ENCODE data around the gene POR. TPM values are rescaled to one million over a fixed set of nuclear protein-coding genes. Genes with fewer than 3 reads are reported as not detected.

The POR gene
- total RNA-seq, 1 experiment from 2014 or later, result 168 TPM

DNA sequence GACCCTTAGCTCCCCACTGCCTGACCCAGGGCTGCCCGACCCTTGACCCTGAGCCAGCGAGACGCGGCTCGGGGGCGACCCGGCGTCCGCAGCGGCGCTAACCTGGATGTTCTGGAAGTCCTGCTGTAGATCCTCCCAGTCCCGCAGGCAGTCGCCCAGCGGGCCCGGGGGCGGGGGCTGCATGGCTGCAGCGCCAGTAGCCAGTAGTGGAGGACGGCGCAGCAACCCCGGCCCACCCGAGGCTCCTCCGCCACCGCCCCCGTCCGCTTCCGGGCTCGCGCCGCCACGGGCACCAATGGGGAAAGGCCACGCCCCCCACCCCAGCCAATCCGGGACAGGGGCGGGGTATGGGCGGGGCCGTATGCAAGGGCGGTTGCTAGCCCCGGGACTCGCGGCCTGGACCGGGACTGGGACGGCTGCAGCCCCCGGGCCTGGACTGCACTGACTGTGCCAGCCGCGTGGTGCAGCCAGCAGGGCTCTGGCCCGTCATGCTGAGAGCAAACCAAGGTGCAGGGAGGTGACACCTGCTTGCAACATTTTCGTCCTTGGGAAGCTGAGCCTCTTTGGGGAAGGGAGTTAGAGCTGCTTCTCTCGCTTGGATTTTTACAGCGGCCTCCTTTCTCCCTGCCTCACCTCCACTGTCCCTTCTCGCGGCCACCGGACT, 79.6 kb downstream of the POR start, which contains the start of gene TMEM120A:
TSS of gene TMEM120A (minus strand) at position 208 of the 664 bp plus-strand sequence. CDS start at position 183, 25 bp downstream.
- ATAC-seq (peak; percentile 95), DNase-seq (ENCODE audit: low read depth, low spot score) (peak; percentile 30)
- Histone ChIP-seq H3K4me3 (ENCODE audit: low read depth in 2 of 2, low read length in 2 of 2) (peak within 1 kb of the TSS; percentile 77 to 88), H3K27ac (ENCODE audit: low read length) (peak within 1 kb of the TSS; percentile 87), H3K27me3 (ENCODE audit: control insufficient read depth, insufficient read depth, low read length) (no peaks in the 10 kb centered on the region), H3K36me3 (ENCODE audit: control insufficient read depth, insufficient read depth, low read length) (no peaks in the 10 kb centered on the region), H3K4me1 (ENCODE audit: control insufficient read depth, insufficient read depth, low read length) (peaks cover 22% of the 10 kb centered on the region), H3K9me3 (ENCODE audit: control insufficient read depth, insufficient read depth, low read depth, low read length) (no peaks in the 10 kb centered on the region)
- intact Hi-C loops (cut with micrococcal nuclease; ENCODE audit: unreplicated experiment), result loop anchor here (10.0 kb wide), 1 partner anchor 120 kb away; the partner anchor contains the start of gene RHBDD2
- POLR2A ChIA-PET, result interaction anchor here (0.6 kb wide), 1 partner anchor 75 kb away, joined by 3 read pairs; no protein-coding TSS in a partner anchor
- in situ Hi-C loops (cut with HindIII; ENCODE audit: low pct_unique_long_range_greater_than_20kb, low sequenced_read_pairs), result no loop called here
- no TSS peak for BruUV-seq (replicated peaks)
- CTCF ChIA-PET, result no interaction called here
- peak; percentile 88; the same call in 1 of the 2 replicates for TF ChIP-seq SIN3A (IDR thresholded peaks at IDR 0.05; ENCODE audit: borderline replicate concordance, insufficient read depth, low read depth, low read length)
- peak; percentile 86 for TF ChIP-seq POLR2AphosphoS5 (IDR thresholded peaks at IDR 0.05; ENCODE audit: low read depth, low read length)
- TF ChIP-seq, protein P1, sequence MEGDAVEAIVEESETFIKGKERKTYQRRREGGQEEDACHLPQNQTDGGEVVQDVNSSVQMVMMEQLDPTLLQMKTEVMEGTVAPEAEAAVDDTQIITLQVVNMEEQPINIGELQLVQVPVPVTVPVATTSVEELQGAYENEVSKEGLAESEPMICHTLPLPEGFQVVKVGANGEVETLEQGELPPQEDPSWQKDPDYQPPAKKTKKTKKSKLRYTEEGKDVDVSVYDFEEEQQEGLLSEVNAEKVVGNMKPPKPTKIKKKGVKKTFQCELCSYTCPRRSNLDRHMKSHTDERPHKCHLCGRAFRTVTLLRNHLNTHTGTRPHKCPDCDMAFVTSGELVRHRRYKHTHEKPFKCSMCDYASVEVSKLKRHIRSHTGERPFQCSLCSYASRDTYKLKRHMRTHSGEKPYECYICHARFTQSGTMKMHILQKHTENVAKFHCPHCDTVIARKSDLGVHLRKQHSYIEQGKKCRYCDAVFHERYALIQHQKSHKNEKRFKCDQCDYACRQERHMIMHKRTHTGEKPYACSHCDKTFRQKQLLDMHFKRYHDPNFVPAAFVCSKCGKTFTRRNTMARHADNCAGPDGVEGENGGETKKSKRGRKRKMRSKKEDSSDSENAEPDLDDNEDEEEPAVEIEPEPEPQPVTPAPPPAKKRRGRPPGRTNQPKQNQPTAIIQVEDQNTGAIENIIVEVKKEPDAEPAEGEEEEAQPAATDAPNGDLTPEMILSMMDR (IDR thresholded peaks at IDR 0.05), result no peak

DNA sequence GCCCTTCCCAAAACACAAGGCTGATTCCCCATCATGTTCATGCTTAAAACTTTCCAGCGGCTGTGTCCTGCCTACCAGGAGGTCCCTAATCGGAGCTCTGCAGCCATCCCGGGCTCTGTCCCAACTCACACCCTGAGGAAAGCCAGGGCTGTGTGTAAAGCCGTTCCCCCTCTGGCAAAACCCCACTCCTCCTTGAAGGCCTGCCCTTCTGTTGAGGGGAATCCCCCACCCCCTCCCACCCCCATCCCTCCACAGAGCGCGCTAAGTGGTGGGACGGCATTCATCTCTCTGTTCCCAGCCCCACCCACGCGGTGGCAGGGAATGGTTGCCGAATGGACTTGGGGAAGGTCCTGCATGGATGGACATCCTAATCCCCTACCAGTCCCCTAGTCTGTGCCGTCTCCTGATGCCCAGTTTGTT, 80.1 kb downstream of the POR start:
- POLR2A ChIA-PET, result interaction anchor here (0.6 kb wide), 1 partner anchor 75 kb away, joined by 3 read pairs; no protein-coding TSS in a partner anchor
- H3K27ac ChIP-seq (ENCODE audit: low read length), result peak overlapping the region; percentile 87
- intact Hi-C loops (cut with micrococcal nuclease; ENCODE audit: unreplicated experiment) (loop anchor here (10.0 kb wide), 1 partner anchor 120 kb away; the partner anchor contains the start of gene RHBDD2), in situ Hi-C loops (cut with HindIII; ENCODE audit: low pct_unique_long_range_greater_than_20kb, low sequenced_read_pairs) (no loop called here)
- CTCF ChIA-PET, result no interaction called here
- H3K4me3 ChIP-seq (ENCODE audit: low read depth in 2 of 2, low read length in 2 of 2), result peak overlapping the region; percentile 77 to 88
- H3K4me1 ChIP-seq (ENCODE audit: control insufficient read depth, insufficient read depth, low read length), result peaks cover 16% of the 10 kb centered on the region
- DNase-seq (ENCODE audit: low read depth, low spot score) (no peak), ATAC-seq (0 out of 2 replicates have a peak, but pooled peaks have one; percentile 5)
- BruUV-seq (replicated peaks), result no TSS peak
- H3K27me3 ChIP-seq (ENCODE audit: control insufficient read depth, insufficient read depth, low read length), result no peaks in the 10 kb centered on the region
- H3K9me3 ChIP-seq (ENCODE audit: control insufficient read depth, insufficient read depth, low read depth, low read length), result no peaks in the 10 kb centered on the region
- H3K36me3 ChIP-seq (ENCODE audit: control insufficient read depth, insufficient read depth, low read length), result no peaks in the 10 kb centered on the region
- TF ChIP-seq, protein P1 (IDR thresholded peaks at IDR 0.05), result no peak
- TF ChIP-seq POLR2AphosphoS5 (IDR thresholded peaks at IDR 0.05; ENCODE audit: low read depth, low read length), result no peak
- no peak for TF ChIP-seq SIN3A (IDR thresholded peaks at IDR 0.05; ENCODE audit: borderline replicate concordance, insufficient read depth, low read depth, low read length)
- no peak for TF ChIP-seq TCF7L2 (IDR thresholded peaks at IDR 0.05; ENCODE audit: low read depth, low read length)
- TF ChIP-seq, protein P2, sequence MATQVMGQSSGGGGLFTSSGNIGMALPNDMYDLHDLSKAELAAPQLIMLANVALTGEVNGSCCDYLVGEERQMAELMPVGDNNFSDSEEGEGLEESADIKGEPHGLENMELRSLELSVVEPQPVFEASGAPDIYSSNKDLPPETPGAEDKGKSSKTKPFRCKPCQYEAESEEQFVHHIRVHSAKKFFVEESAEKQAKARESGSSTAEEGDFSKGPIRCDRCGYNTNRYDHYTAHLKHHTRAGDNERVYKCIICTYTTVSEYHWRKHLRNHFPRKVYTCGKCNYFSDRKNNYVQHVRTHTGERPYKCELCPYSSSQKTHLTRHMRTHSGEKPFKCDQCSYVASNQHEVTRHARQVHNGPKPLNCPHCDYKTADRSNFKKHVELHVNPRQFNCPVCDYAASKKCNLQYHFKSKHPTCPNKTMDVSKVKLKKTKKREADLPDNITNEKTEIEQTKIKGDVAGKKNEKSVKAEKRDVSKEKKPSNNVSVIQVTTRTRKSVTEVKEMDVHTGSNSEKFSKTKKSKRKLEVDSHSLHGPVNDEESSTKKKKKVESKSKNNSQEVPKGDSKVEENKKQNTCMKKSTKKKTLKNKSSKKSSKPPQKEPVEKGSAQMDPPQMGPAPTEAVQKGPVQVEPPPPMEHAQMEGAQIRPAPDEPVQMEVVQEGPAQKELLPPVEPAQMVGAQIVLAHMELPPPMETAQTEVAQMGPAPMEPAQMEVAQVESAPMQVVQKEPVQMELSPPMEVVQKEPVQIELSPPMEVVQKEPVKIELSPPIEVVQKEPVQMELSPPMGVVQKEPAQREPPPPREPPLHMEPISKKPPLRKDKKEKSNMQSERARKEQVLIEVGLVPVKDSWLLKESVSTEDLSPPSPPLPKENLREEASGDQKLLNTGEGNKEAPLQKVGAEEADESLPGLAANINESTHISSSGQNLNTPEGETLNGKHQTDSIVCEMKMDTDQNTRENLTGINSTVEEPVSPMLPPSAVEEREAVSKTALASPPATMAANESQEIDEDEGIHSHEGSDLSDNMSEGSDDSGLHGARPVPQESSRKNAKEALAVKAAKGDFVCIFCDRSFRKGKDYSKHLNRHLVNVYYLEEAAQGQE (IDR thresholded peaks at IDR 0.05; ENCODE audit: insufficient read depth in 1 of 2, low read depth in 2 of 2, low read length in 1 of 2), result no peak

Measured in Panc1 (cell line).